H1 (cell line): Measurements from ENCODE around the gene LAMA3. TPM values are rescaled to one million over a fixed set of nuclear protein-coding genes. Genes with fewer than 3 reads are reported as not detected.

ENCODE experiments used
- CEBPB ChIP-seq: IDR thresholded peaks from 2 replicates; pipeline ENCODE4 v1.6.1; 2012; ENCODE audit warnings: low read depth, low read length
- CHD7 ChIP-seq: fragments of 300-600 bp; sonication (generic); IDR thresholded peaks from 2 replicates; pipeline ENCODE4 v1.7.1; 2012; ENCODE audit warnings: low read length, moderate library complexity, mild to moderate bottlenecking, inconsistent platforms; ENCODE audit not compliant: insufficient replicate concordance
- KDM4A ChIP-seq: IDR thresholded peaks from one replicate; pipeline ENCODE4 v1.7.1; 2012; ENCODE audit warnings: low read depth, mild to moderate bottlenecking, moderate library complexity, low read length, inconsistent platforms; ENCODE audit not compliant: severe bottlenecking
- MAFK ChIP-seq: IDR thresholded peaks from 2 replicates; pipeline ENCODE4 v1.6.1; 2012; ENCODE audit warnings: low read depth, mild to moderate bottlenecking, improper control_type of control experiment, low read length
- RNF2 ChIP-seq: fragments of 200-900, 300-1000 bp; sonication (generic); IDR thresholded peaks from 2 replicates; pipeline ENCODE4 v1.7.1; 2016; ENCODE audit warnings: borderline replicate concordance, low read depth, mild to moderate bottlenecking, antibody characterized with exemption, low read length; ENCODE audit not compliant: poor library complexity, severe bottlenecking; ENCODE audit errors: missing control alignments
- SIN3A ChIP-seq, 2 experiments: IDR thresholded peaks in 1 of 2; conservative IDR thresholded peaks in 1 of 2; 2 replicates each; pipeline ENCODE4 v1.6.1; 2011 to 2012; ENCODE audit warnings: low read length in 2 of 2, improper control_type of control experiment in 1 of 2, low read depth in 1 of 2, mild to moderate bottlenecking in 1 of 2
- SP2 ChIP-seq: IDR thresholded peaks from 2 replicates; pipeline ENCODE4 v1.6.1; 2012; ENCODE audit warnings: mild to moderate bottlenecking, low read length, inconsistent platforms
- SP4 ChIP-seq: IDR thresholded peaks from 2 replicates; pipeline ENCODE4 v1.6.1; 2012; ENCODE audit warnings: low read length, inconsistent platforms
- TAF1 ChIP-seq: IDR thresholded peaks from 2 replicates; pipeline ENCODE4 v1.6.1; 2011; ENCODE audit warnings: mild to moderate bottlenecking, low read depth, low read length
- polyA plus RNA-seq, 7 experiments: library from polyadenylated mRNA; depleted of rRNA in 3 of 7; stranded (reverse) in 5 of 7; unstranded in 2 of 7; fragments of >200 nt in 5 of 7; fragments of 200-250 nt in 2 of 7; gene quantifications; 1 replicate in 5 of 7; 2 replicates in 1 of 7; 4 replicates in 1 of 7; pipeline versions ENCODE4 v1.2.1 to v1.2.3, GENCODE V29; 2011 to 2013; ENCODE audit warnings: missing spikeins in 2 of 7, mixed read lengths in 2 of 7
- total RNA-seq: library from RNA; stranded (reverse); fragmentation: NEBNext Ultra II Directional; extraction: Animal tissue kit (Norgen Biotek cat#: 25700); gene quantifications from 2 replicates; pipeline ENCODE4 v1.2.1, GENCODE V29; 2021

LAMA3 gene
- total and polyA plus RNA-seq, 2 of the 8 experiments (the other 6 are each of a cell fraction or from before 2014, with no cell fraction given) = 0.76 to 5.0 TPM

DNA sequence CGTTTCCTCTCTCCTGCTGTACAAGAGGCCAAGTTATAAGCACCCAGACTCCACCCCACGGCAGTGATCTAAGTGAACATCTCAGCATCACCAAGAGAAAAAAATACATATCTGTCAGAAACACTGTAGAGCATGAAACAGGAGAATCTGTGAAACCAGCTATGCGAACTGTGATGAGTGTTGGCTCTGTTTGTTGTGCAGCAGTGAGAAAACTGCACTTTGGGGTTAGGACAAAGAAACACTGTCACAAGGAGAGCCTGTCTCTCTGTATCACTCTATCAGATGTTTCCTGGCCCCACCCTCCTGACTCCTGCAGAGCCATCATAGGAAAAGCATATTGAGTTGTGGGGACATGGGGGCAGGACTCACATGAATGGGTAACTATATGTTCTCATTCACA lies 87.1 kb downstream of the LAMA3 start (continued):
- TF ChIP-seq CHD7 (no peak), TAF1 (no peak), SP2 (no peak), CEBPB (no peak), RNF2 (no peak), KDM4A (no peak), MAFK (no peak), SIN3A (conservative IDR thresholded peaks at IDR 0.05 in 1 of 2, IDR thresholded peaks at IDR 0.05 in 1 of 2; ENCODE audit: low read depth in 1 of 2, low read length in 2 of 2) (no peak), SP4 (no peak)
- TF ChIP-seq, all 59 proteins: peak for 0
